NB4 (cell line): ENCODE data around the gene CALCOCO1.

Source experiments
- CTCF ChIP-seq: IDR thresholded peaks from one replicate; pipeline ENCODE4 v1.5.1; 2012; ENCODE audit warnings: low read depth, low read length
- POLR2A ChIP-seq: IDR thresholded peaks from 2 replicates; pipeline ENCODE4 v1.6.1; 2011; ENCODE audit warnings: mild to moderate bottlenecking; ENCODE audit not compliant: insufficient read length; ENCODE audit errors: extremely low read depth

GRCh38 chr12:53739214-53740129 is 12.2 kb upstream of the CALCOCO1 start:
- TF ChIP-seq CTCF = no peak
- TF ChIP-seq POLR2A = no peak
